ENCODE data around the gene CHI3L2.

Gene CHI3L2

GRCh38 chr1:111241797-111242196 lies 14.3 kb downstream of the CHI3L2 start:
- no peak overlapping the region for H3K4me3 ChIP-seq (ENCODE audit: low read depth, low read length)
- no peak for TF ChIP-seq CTCF (IDR thresholded peaks at IDR 0.05; ENCODE audit: low read depth, low read length)

GRCh38 chr1:111242805-111243523 lies 15.5 kb downstream of the CHI3L2 start:
- no peak overlapping the region for H3K4me3 ChIP-seq (ENCODE audit: low read depth, low read length)
- no peak for TF ChIP-seq CTCF (IDR thresholded peaks at IDR 0.05; ENCODE audit: low read depth, low read length)

- no peak overlapping the region for H3K4me3 ChIP-seq (ENCODE audit: low read depth, low read length)
- no peak for TF ChIP-seq CTCF (IDR thresholded peaks at IDR 0.05; ENCODE audit: low read depth, low read length)
Observed at GRCh38 chr1:111247125-111247838, 19.8 kb downstream of the CHI3L2 start.

GRCh38 chr1:111249960-111250359 lies 22.4 kb downstream of the CHI3L2 start:
- no peak for TF ChIP-seq CTCF (IDR thresholded peaks at IDR 0.05; ENCODE audit: low read depth, low read length)

GRCh38 chr1:111251570-111251969 lies 24.1 kb downstream of the CHI3L2 start:
- TF ChIP-seq CTCF (IDR thresholded peaks at IDR 0.05; ENCODE audit: low read depth, low read length) = no peak
- H3K4me3 ChIP-seq (ENCODE audit: low read depth, low read length) = no peak overlapping the region

More at GRCh38 chr1:111249960-111250359, 22.4 kb downstream of the CHI3L2 start:
- H3K4me3 ChIP-seq (ENCODE audit: low read depth, low read length) = no peak overlapping the region

- no peak overlapping the region for H3K4me3 ChIP-seq (ENCODE audit: low read depth, low read length)
- TF ChIP-seq CTCF (IDR thresholded peaks at IDR 0.05; ENCODE audit: low read depth, low read length) = no peak
Observed at GRCh38 chr1:111252786-111253185, 25.3 kb downstream of the CHI3L2 start.

GRCh38 chr1:111253876-111254275 lies 26.4 kb downstream of the CHI3L2 start:
- TF ChIP-seq CTCF (IDR thresholded peaks at IDR 0.05; ENCODE audit: low read depth, low read length) = no peak
- no peak overlapping the region for H3K4me3 ChIP-seq (ENCODE audit: low read depth, low read length)

Measured in WI38 (cell line).